H9 (cell line): ENCODE data around the gene NRBF2. TPM values are rescaled to one million over a fixed set of nuclear protein-coding genes. Genes with fewer than 3 reads are reported as not detected.

Experiments used
- DNase-seq: peaks from one replicate; pipeline ENCODE4 v3.0.0-alpha.2; 2017
- H2AFZ ChIP-seq: one replicate; pipeline ENCODE4 v1.6.1; 2013; ENCODE audit warnings: mild to moderate bottlenecking, low read length, control low read depth, moderate library complexity
- H2AK5ac ChIP-seq: 2 replicates; pipeline ENCODE4 v1.6.1; 2013; ENCODE audit warnings: low read length, control low read depth, mixed read lengths; ENCODE audit not compliant: insufficient read length
- H2BK120ac ChIP-seq: one replicate; pipeline ENCODE4 v1.6.1; 2013; ENCODE audit warnings: low read depth, mild to moderate bottlenecking, low read length, control low read depth, inconsistent platforms; ENCODE audit not compliant: poor library complexity, severe bottlenecking
- H2BK12ac ChIP-seq: 2 replicates; pipeline ENCODE4 v1.6.1; 2013; ENCODE audit warnings: low read length, control low read depth, mixed read lengths, low read depth; ENCODE audit not compliant: insufficient read length
- H2BK15ac ChIP-seq: 2 replicates; pipeline ENCODE4 v1.6.1; 2013; ENCODE audit warnings: low read depth, low read length, control low read depth
- H2BK20ac ChIP-seq: one replicate; pipeline ENCODE4 v1.6.1; 2013; ENCODE audit warnings: low read depth, mild to moderate bottlenecking, low read length, control low read depth, inconsistent platforms; ENCODE audit not compliant: poor library complexity, severe bottlenecking
- H2BK5ac ChIP-seq: 2 replicates; pipeline ENCODE4 v1.6.1; 2013; ENCODE audit warnings: low read length, control low read depth, mixed read lengths; ENCODE audit not compliant: insufficient read length
- H3K14ac ChIP-seq: 2 replicates; pipeline ENCODE4 v1.6.1; 2013; ENCODE audit warnings: low read length, control low read depth; ENCODE audit not compliant: insufficient read depth
- H3K18ac ChIP-seq: 2 replicates; pipeline ENCODE4 v1.6.1; 2013; ENCODE audit warnings: low read depth, mild to moderate bottlenecking, mixed read lengths, low read length, control low read depth; ENCODE audit not compliant: insufficient read length
- H3K23ac ChIP-seq: 2 replicates; pipeline ENCODE4 v1.6.1; 2013; ENCODE audit warnings: low read length, control low read depth, mixed read lengths, low read depth; ENCODE audit not compliant: insufficient read length
- H3K23me2 ChIP-seq: 2 replicates; pipeline ENCODE4 v1.6.1; 2013; ENCODE audit warnings: low read depth, mild to moderate bottlenecking, mixed read lengths, low read length, control low read depth; ENCODE audit not compliant: insufficient read length, poor library complexity, severe bottlenecking
- H3K27ac ChIP-seq: 2 replicates; pipeline ENCODE4 v1.5.1; 2013; ENCODE audit warnings: low read length, control low read depth, mixed read lengths, low read depth; ENCODE audit not compliant: insufficient read length
- H3K27me3 ChIP-seq: 2 replicates; pipeline ENCODE4 v1.6.1; 2013; ENCODE audit warnings: low read length, control low read depth, inconsistent platforms; ENCODE audit not compliant: insufficient read depth
- H3K4ac ChIP-seq: 2 replicates; pipeline ENCODE4 v1.6.1; 2013; ENCODE audit warnings: low read depth, mild to moderate bottlenecking, control low read depth, inconsistent platforms, low read length, moderate library complexity
- H3K4me1 ChIP-seq: 2 replicates; pipeline ENCODE4 v1.6.1; 2013; ENCODE audit warnings: low read length, control low read depth, inconsistent platforms; ENCODE audit not compliant: insufficient read depth
- H3K4me2 ChIP-seq: 2 replicates; pipeline ENCODE4 v1.6.1; 2013; ENCODE audit warnings: low read length, control low read depth, mixed read lengths; ENCODE audit not compliant: insufficient read length, insufficient read depth
- H3K56ac ChIP-seq: 2 replicates; pipeline ENCODE4 v1.6.1; 2013; ENCODE audit warnings: low read depth, mild to moderate bottlenecking, mixed read lengths, low read length, control low read depth; ENCODE audit not compliant: insufficient read length
- H3K79me1 ChIP-seq: 2 replicates; pipeline ENCODE4 v1.6.1; 2013; ENCODE audit warnings: low read depth, mild to moderate bottlenecking, moderate library complexity, low read length, control low read depth, inconsistent platforms; ENCODE audit not compliant: insufficient read depth, poor library complexity, severe bottlenecking
- H3K79me2 ChIP-seq: 2 replicates; pipeline ENCODE4 v1.6.1; 2013; ENCODE audit warnings: low read length, control low read depth, inconsistent platforms; ENCODE audit not compliant: insufficient read depth
- H3K9ac ChIP-seq: 2 replicates; pipeline ENCODE4 v1.6.1; 2013; ENCODE audit warnings: low read length, control low read depth, mixed read lengths; ENCODE audit not compliant: insufficient read length; ENCODE audit errors: extremely low read depth
- H3K9me3 ChIP-seq: one replicate; pipeline ENCODE4 v1.6.1; 2013; ENCODE audit warnings: low read depth, low read length, inconsistent platforms; ENCODE audit not compliant: control insufficient read depth
- H3T11ph ChIP-seq: one replicate; pipeline ENCODE4 v1.6.1; 2013; ENCODE audit warnings: mild to moderate bottlenecking, low read length, control low read depth, inconsistent platforms
- H4K20me1 ChIP-seq: one replicate; pipeline ENCODE4 v1.6.1; 2013; ENCODE audit not compliant: control insufficient read depth, insufficient read length, insufficient read depth
- H4K5ac ChIP-seq: 2 replicates; pipeline ENCODE4 v1.6.1; 2013; ENCODE audit warnings: low read depth, mild to moderate bottlenecking, mixed read lengths, low read length, control low read depth; ENCODE audit not compliant: insufficient read length
- H4K8ac ChIP-seq: replicated peaks from 2 replicates; pipeline ENCODE4 v1.6.1; 2013; ENCODE audit warnings: low read length, control low read depth, mixed read lengths, low read depth; ENCODE audit not compliant: insufficient read length
- H4K91ac ChIP-seq: 2 replicates; pipeline ENCODE4 v1.6.1; 2013; ENCODE audit warnings: low read depth, mild to moderate bottlenecking, moderate library complexity, mixed read lengths, low read length, control low read depth; ENCODE audit not compliant: insufficient read length
- H3K27ac Mint-ChIP-seq, 3 experiments: 2 replicates in 2 of 3; 3 replicates in 1 of 3; pipeline ENCODE4 v1.8.0; 2020 to 2021; ENCODE audit warnings: mixed read lengths in 3 of 3, mild to moderate bottlenecking in 1 of 3, moderate library complexity in 1 of 3
- H3K27me3 Mint-ChIP-seq: 2 replicates; pipeline ENCODE4 v1.8.0; 2021; ENCODE audit warnings: low read depth, mild to moderate bottlenecking, moderate library complexity, mixed read lengths
- H3K36me3 Mint-ChIP-seq, 3 experiments: 2 replicates in 2 of 3; 3 replicates in 1 of 3; pipeline ENCODE4 v1.8.0; 2020 to 2021; ENCODE audit warnings: low read depth in 3 of 3, mixed read lengths in 3 of 3; ENCODE audit not compliant: insufficient read depth in 1 of 3
- H3K4me1 Mint-ChIP-seq, 2 experiments: 2 replicates each; pipeline ENCODE4 v1.8.0; 2020; ENCODE audit warnings: mixed read lengths in 2 of 2
- H3K4me3 Mint-ChIP-seq, 2 experiments: 2 replicates in 1 of 2; 3 replicates in 1 of 2; pipeline ENCODE4 v1.8.0; 2020 to 2021; ENCODE audit warnings: mild to moderate bottlenecking in 2 of 2, mixed read lengths in 2 of 2, moderate library complexity in 1 of 2
- H3K9me3 Mint-ChIP-seq, 2 experiments: 2 replicates in 1 of 2; 3 replicates in 1 of 2; pipeline ENCODE4 v1.8.0; 2020; ENCODE audit warnings: mild to moderate bottlenecking in 2 of 2, mixed read lengths in 2 of 2, moderate library complexity in 1 of 2
- WGBS: extraction: QIAGEN DNeasy Blood & Tissue Kit; methylation state at CpG from one replicate; pipeline ENCODE4 v1.1.7; 2013; ENCODE audit warnings: missing lambda C conversion rate, low lambda C conversion rate, mixed read lengths; ENCODE audit not compliant: insufficient read length; ENCODE audit errors: extremely low coverage; 5-methylcytosine and 5-hydroxymethylcytosine counted together
- total RNA-seq: library from RNA; stranded (reverse); gene quantifications from 2 replicates; pipeline ENCODE4 v1.2.1, GENCODE V29; 2021
- TF ChIP-seq, protein P1 (sequence below): fragments of 200-600 bp; sonication (generic); conservative IDR thresholded peaks from 3 replicates; pipeline ENCODE4 v1.8.0; 2021; ENCODE audit warnings: antibody characterized with exemption, mild to moderate bottlenecking

NRBF2 gene
- total RNA-seq, 1 experiment from 2014 or later = 30.1 TPM

DNA sequence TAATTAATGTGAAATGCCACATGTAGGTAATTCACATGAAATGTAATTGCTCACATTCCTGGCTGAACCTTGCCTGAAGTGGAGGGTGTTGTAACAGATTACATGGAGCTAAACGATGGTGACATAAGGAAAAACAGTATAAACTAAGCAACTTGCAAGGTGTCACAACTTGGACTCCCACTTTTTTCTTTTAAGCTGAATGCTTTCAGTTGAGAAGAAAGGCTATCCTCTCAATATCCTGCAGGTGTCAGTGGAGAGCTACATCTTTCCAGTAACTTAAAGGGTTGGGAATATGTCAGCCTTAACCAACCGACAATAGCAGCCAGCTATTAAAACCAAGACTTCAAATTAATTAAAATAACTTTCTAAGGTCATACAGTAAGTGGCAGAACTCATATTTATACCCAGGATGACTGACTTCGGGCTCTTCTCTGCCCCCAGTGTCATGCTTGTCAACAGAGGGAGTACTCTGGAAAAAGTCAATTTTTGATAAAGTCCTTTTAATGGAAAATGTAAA, 33.7 kb downstream of the NRBF2 start:
- Histone ChIP-seq H3K9me3 (no peaks in the 10 kb centered on the region), H3T11ph (no peak overlapping the region), H3K4me1 (no peaks in the 10 kb centered on the region), H4K20me1 (no peaks in the 10 kb centered on the region), H3K9ac (no peak overlapping the region), H3K23me2 (no peaks in the 10 kb centered on the region), H2BK20ac (no peak overlapping the region), H2AFZ (no peak overlapping the region), H4K8ac (no peak overlapping the region), H3K18ac (no peak overlapping the region), H3K14ac (no peak overlapping the region), H4K5ac (no peak overlapping the region), H3K4me2 (no peak overlapping the region), H2BK5ac (no peak overlapping the region), H3K79me1 (no peaks in the 10 kb centered on the region), H2BK120ac (no peak overlapping the region), H3K56ac (no peak overlapping the region), H3K4ac (no peak overlapping the region), H2BK15ac (no peak overlapping the region), H3K27me3 (no peaks in the 10 kb centered on the region), H3K27ac (no peak overlapping the region), H2BK12ac (no peak overlapping the region), H3K79me2 (no peaks in the 10 kb centered on the region), H3K23ac (no peak overlapping the region), H2AK5ac (no peak overlapping the region), H4K91ac (no peak overlapping the region)
- Mint-ChIP-seq H3K27me3 (no peaks in the 10 kb centered on the region; the same call in 1 of the 2 replicates), H3K4me3 (no peak overlapping the region), H3K9me3 (no peaks in the 10 kb centered on the region), H3K36me3 (peaks cover 18 to 71% (median 48%) of the 10 kb centered on the region in 3 experiments; a peak in 6 of 7 replicates), H3K4me1 (no peaks in the 10 kb centered on the region), H3K27ac (no peak overlapping the region)
- WGBS = no CpG with 5 or more reads among the region's 3 CpGs
- TF ChIP-seq, protein P1, sequence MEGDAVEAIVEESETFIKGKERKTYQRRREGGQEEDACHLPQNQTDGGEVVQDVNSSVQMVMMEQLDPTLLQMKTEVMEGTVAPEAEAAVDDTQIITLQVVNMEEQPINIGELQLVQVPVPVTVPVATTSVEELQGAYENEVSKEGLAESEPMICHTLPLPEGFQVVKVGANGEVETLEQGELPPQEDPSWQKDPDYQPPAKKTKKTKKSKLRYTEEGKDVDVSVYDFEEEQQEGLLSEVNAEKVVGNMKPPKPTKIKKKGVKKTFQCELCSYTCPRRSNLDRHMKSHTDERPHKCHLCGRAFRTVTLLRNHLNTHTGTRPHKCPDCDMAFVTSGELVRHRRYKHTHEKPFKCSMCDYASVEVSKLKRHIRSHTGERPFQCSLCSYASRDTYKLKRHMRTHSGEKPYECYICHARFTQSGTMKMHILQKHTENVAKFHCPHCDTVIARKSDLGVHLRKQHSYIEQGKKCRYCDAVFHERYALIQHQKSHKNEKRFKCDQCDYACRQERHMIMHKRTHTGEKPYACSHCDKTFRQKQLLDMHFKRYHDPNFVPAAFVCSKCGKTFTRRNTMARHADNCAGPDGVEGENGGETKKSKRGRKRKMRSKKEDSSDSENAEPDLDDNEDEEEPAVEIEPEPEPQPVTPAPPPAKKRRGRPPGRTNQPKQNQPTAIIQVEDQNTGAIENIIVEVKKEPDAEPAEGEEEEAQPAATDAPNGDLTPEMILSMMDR = peak; percentile 70
- no peak for DNase-seq
